HG03103 (cell line): ENCODE measurements around the gene HRAS.

Experiments used
- ATAC-seq: cut with Tn5 transposase; IDR thresholded peaks from one replicate; pipeline ENCODE4 v1.9.1; 2021; ENCODE audit warnings: low read depth; ENCODE audit not compliant: unreplicated experiment

HRAS gene

DNA sequence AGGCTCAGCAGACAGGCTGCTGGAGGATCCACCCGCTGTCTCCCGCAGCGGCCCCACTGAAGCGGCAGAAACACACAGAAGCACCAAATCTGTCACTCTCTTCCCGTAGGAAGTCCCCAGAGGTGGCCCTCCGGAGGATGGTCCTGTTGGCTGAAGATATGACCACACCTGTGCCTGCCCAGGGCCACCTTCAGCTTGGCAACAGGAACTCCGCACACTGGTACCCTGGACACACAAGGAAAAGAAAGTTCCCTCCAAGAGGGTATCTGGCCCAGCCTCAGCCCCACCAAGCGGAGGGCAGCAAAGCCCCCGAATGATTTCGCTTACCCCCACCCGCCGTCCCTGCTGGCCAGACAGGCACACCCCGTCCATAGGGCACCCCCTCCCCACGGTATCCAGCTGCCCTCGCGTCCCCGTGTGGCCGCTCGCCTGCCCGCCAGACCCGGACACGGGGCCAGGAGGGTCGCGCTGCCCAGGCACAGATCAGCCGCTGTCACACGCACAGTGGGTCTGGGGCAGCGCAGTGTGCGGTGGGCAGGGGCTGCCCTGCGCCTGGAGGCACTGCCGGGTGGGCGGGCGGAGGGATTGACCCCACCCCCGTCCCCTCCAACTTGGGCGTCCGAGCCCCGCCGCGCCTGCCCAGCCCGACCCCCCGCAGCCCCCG, 32.4 kb upstream of the HRAS start:
- peak; percentile 14 for ATAC-seq

DNA sequence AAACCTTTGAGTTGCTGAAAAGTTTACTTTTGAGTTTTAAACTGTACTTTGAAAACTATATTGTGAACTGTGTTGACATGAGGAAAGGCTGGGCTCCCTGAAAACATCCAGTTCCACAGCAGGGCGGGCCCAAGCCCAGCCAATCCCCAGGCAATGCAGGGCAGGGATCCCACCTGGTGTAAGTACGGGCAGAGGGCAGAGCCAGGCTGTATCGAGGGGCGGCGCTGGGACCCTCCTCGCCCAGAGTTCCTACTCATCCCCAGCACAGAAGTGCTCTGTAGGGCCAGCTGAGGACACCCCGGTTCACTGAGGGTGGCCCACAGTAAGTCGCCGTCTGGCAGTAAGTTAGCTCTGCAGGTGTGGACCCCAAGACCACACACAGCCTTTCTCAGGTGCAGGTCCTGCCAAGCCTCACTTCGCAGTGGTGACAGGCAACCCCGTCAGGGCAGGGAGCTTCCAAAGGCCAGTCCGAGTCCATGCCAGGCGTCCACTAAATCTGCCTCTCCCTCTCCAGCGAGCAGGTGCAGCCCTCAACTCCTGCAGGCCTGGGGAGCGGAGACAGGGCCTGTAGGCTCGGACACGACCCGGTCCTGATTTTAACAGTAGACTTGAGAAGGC, 31.7 kb upstream of the HRAS start:
- ATAC-seq = no peak

DNA sequence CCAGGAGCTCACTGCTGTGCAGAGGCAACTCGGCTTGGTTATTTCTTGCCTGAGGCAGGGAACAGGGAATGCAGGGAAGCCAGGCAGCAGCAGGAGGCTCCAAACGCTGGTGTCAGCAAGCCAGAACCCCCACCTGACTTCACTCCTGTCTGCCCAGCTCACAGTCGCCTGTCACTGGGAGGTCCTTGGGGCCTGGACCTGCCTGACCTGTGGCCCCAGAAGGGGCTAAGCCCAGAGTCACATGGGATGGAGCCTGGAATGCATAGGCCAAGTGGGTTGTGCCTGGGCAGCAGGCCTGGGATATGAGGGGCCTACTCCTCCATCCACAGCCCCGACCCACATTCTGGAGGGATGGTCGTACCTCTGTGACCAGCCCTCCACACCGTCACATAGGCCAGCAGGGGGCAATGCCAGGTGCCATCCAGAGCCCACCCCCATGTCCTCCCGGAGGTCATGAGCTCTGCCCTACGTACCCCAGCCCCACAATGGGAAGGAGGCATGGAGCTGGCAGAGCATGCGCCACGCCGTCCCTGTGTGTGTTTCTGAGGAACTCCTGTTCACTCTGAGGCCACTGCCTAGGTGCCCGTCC, 30.6 kb upstream of the HRAS start:
- no peak for ATAC-seq

DNA sequence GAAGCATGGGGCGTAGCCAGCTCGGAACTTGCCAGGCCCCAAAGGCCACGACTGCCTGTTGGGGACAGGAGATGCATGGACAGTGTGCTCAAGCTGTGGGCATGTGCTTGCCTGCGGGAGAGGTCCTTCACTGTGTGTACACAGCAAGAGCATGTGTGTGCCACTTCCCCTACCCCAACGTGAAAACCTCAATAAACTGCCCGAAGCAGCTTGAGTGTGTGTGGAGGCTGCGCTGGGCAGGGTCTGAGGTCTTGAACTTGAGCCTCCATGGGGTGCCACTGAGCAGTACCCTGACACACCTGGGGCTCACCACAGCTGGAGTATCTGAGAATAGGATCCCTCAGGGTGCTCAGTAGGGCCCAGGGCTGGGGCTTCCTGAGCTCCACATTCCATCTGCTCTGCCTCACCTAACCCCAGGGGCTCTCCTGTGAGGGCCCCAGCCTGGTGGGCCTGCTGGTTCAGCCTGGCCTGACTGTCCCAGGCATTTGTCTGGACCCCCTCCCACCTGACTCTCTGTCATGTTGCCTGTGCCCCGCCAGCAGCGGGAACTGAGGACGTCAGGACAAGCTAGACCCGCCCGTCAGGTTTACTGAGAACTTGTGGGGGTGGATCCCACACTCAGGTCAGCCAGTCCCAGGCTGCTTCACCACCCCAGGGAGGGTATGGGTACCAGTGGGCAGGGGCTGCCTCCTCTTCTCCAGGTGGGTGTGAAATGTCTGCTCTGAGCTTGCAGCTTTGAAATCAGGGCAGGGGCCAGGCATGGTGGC, 28.6 kb upstream of the HRAS start:
- ATAC-seq = no peak

DNA sequence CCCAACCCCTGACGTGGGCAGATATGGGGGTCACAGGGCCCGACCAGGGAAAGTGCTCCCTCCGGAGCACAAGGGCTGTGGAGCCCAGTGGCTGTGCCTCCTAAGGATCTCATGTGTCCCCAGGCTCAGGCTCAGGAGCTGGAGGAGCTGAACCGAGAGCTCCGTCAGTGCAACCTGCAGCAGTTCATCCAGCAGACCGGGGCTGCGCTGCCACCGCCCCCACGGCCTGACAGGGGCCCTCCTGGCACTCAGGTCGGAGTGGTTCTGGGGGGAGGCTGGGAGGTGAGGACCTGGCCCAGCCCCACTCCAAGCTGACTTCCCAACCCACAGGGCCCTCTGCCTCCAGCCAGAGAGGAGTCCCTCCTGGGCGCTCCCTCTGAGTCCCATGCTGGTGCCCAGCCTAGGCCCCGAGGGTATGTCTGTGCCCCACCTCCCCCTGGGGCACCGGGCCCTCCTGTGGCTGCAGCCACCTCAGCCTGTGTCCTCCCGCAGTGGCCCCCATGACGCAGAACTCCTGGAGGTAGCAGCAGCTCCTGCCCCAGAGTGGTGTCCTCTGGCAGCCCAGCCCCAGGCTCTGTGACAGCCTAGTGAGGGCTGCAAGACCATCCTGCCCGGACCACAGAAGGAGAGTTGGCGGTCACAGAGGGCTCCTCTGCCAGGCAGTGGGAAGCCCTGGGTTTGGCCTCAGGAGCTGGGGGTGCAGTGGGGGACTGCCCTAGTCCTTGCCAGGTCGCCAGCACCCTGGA, 27.9 kb upstream of the HRAS start:
- ATAC-seq = no peak

DNA sequence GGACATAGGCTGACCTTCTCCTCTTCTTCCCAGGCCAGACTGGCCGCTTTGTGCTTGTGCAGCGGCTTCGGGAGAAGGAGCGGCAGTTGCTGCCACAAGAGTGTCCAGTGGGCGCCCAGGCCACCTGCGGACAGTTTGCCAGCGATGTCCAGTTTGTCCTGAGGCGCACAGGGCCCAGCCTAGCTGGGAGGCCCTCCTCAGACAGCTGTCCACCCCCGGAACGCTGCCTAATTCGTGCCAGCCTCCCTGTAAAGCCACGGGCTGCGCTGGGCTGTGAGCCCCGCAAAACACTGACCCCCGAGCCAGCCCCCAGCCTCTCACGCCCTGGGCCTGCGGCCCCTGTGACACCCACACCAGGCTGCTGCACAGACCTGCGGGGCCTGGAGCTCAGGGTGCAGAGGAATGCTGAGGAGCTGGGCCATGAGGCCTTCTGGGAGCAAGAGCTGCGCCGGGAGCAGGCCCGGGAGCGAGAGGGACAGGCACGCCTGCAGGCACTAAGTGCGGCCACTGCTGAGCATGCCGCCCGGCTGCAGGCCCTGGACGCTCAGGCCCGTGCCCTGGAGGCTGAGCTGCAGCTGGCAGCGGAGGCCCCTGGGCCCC, 26.8 kb upstream of the HRAS start:
- no peak for ATAC-seq

DNA sequence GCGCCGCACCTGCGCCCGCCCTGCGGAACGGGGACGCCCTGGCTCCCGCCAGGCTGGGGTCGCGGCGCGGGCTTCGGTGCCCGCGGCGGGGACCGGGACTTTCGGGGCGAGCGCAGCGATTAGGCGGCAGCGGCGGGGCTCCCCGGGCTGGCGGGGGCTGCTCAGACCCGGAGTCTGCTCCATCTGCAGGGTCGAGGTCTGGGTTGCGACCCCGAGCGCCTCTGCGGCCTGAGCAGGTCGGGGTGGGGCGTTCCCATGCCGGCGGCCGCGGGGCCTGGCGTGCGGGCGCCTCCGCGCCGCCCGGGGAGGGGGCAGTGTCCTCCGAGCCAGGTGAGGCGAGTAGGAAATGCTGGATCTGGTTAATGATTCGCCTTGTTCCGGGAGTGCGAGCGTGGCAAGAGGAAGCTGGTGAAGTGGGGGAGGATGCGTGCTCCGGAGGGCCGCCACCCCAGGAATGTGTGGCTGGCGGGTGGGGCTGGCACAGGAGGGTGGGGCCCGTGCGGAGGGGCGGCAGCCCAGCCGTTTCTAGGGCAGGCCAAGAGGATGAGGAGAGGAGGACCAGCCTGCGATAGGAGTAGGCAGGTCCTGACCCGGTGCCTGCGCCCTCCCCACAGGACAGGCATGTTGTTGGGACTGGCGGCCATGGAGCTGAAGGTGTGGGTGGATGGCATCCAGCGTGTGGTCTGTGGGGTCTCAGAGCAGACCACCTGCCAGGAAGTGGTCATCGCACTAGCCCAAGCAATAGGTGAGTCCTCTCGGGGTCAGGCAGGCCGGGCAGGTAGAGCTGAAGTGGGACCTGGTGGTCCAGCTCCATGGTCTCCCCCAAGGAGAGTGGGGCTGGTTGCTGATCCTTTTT, 26.0 kb upstream of the HRAS start:
- ATAC-seq = peak; percentile 26

DNA sequence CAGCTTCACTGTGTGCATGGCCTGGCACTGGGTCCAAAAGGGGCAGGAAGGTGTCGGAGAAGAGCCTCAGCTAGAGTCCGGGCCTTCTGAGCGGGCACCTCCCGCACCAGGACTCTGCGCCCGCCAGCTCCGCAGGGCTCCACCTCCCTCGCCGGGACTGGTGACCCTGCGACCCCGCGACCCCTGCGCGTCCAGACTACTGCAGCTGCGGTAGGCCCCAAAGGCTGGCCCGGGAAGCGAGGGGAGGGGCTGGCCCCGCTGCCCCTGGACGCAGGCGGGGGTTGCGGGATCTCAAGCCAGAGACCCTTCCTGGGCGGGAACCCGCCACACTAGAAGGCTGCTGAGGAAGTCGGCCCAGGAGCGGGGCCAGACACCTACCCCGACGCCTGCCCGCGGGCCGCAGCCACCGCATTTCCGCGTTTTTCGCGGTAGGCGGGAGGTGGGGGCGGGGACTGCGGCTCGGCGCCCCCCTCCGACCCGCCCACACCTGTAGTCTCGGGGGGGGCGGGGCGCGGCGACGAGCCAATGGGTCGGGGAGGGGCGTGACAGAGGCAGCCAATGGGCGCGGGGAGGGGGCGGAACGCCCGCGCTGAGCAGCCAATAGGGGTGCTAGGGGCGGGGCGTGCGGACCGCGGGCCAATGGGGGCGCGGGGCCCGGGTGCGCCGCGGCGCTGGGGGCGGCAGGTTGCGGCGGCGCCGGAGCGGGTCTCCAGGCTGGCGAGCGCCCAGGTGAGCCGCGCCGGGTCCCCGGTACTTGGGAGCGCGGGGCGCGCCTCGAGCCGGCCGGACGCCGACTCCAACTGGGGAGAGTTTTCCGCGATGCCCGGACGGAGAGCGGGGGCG, 25.1 kb upstream of the HRAS start, which contains the start of the genes LMNTD2 and RASSF7:
Gene LMNTD2, minus strand, starts transcription at position 434 of the 843 bp plus-strand sequence. Its CDS starts 22 bp downstream, at position 412.
Gene RASSF7, plus strand, starts transcription at position 666 of the 843 bp plus-strand sequence. CDS start 799 bp downstream, outside the sequence.
- ATAC-seq = peak; percentile 84

DNA sequence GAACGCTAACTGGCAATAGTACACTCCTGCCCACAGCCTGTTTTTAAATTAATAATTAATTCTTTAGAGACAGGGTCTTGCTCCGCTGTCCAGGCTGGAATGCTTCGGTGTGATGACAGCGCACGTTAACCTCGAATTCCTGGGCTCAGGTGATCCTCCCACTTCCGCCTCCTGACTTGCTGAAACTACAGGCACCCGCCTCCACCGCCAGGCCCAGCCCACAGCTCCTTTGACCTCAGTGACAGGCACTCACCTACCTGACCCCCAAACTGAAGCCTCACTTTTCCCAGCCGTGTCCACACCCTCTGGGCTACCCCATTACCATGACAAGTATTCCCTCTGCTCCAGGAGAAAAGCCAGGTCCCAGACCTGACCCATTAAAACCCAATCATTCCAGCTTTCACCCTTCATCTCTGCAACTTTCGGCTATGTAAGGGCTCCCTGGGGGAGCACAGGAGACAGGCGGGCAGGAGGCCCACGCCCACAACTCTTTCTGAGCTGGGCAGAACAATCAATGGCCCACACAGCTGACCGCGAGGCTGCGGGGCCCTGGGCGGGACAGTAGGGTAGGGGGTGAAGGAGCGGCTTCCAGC, 24.4 kb upstream of the HRAS start:
- ATAC-seq = no peak

DNA sequence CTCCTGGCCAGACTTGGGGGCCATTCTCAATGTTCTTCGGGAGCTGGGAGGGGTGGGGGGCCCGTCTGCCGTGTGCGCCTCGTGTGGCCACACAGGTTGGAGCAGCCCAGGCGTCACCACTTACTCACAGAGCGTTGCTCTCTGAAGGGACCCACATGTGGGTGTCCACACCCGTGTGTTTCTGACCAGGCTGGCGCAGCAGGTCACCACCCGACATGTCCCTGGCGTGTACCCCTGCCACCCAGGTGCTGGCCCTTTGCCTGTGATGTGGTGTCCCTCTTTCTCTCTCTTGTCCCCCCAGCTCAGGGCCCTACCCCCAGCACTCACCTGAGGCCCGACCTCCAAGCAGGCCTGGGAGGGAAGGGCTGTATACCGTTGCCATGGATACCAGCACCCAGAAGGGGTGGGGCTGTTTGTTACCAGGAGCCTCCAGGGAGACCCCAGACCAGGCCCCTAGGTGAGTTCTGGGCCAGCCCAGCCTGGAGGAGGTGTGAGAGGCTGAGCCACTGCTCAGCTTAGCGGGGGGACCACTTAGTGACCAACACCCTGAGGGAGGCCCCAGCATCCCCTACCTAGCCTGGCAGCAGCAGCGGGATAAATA, 23.7 kb upstream of the HRAS start:
- no peak for ATAC-seq

DNA sequence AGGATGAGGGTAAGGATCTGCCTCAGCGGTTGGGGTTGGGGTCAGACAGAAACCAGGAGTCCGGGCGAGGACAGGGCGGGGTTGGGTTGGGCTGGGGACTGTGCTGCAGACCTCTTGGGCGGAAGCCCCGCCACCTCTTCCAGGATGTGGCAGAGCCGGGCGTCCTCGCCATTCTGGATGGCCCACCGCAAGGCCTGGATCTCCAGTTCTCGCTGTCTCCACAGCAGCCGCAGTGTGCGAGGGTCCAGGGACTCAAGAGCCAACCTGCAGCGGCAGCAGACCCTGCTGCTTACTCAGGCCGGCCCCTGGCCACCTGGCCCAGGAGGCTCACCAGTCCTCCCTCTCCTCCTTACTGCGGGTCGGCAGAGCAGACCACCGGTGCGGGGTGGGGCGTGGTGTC, 23.1 kb upstream of the HRAS start:
- ATAC-seq = no peak

DNA sequence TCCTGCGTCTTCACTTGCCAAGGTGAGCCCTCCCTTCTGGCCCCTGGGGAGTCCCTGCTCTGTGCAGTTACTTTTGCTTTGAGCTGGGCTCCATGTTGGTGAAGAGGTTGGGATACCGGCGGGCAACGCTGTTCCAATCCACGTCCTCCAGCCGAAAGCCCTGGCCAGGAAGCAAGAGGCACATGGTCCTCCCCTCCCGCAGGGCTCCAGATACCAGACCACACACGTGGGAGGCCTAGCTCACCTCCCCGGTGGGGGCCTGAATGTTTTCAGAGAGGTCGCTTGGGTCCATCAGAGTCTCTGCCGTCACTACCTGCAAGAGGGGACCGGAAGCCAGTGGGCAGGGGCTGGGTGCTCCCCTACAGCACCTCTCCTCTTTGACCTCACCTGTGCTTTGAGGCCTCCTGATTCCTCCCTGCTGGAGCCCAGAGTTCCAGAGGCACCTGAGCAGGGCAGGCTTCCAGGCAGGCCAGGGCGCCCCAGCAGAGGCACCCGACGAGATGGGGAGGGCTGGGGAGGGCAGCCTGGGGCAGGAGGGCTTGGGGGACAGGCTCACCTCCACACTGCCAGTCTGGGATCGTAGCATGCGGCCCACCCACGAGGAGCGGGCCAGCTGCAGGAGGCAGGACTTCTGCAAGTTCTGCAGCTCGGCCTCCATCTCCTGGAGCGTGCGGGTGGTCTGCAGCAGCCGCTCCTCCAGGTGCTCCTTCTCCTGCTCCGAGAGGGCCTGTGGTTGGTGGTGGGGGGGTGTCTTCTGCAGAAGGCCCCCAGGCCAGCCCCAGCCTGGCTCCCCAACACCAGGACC, 22.2 kb upstream of the HRAS start:
- no peak for ATAC-seq

DNA sequence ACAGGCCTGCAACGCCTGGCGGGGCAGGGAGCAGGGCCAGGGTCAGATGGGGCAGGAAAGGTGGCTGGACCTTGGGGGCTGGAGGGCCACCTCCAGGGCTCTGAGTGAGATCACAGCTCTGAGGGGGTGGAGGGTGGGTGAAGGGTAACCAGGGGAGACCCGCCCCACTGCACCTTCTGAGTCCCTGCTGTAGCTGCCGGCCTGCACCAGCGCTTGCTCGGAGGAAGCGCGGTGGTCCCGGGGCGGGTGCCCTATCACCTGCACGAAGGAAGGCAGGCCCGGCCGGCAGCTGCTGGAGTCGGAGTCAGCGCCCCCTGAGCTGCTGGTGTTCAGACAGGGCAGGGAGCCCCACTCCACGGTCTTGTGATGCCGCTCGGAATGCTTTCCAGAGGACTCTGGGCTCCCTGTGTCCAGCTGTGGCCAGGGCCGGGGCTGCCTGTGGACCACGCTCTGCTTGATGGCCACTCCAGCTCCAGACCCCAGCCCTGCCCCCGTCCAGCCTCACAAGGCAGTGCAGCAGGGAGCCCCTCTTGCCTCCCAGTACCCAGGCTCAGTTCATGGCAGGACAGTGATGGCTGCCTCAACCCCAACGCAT, 21.4 kb upstream of the HRAS start:
- ATAC-seq = no peak

DNA sequence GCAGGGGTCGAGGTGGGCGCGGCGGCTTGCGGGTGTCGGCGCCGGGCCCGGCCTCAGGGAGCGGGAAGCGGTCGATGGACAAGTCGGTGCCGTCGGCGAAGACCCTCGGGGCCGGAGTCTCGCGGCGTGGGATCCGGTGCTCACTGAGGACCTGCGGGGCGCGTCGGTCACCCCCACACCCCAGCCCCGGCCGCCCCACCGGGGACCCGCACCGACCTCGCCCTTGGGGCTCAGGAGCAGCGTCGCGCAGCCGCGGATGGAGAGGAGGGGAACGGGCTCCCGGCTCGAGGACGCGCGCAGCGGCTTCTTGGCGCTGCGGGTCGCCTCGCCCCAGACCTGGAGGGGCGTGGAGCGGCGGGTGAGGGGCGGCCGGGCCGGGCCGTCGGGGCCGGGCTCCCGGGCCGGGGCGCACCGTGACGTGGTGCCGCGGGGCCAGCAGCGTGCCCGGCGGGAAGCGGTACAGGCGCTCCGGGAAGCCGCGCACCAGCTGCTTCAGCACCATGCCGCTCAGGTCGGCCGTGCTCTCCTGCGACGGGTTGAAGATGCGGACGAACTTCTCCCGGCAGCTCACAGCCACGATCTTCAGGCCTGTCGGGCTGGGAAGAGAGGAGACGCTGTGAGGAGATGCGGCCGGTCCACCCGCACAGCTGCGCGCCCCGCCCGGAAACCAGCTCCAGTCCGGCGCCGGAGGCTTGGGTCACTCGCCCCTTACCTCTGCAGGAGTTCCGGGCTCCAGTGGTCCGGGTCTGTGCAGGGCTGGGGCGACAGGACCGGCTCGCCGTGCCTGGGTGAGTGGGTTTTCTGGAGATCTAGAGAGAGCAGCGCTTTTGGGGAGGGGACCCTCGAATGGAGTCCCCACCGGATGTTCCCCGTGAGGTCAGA, 20.6 kb upstream of the HRAS start:
- ATAC-seq = no peak

DNA sequence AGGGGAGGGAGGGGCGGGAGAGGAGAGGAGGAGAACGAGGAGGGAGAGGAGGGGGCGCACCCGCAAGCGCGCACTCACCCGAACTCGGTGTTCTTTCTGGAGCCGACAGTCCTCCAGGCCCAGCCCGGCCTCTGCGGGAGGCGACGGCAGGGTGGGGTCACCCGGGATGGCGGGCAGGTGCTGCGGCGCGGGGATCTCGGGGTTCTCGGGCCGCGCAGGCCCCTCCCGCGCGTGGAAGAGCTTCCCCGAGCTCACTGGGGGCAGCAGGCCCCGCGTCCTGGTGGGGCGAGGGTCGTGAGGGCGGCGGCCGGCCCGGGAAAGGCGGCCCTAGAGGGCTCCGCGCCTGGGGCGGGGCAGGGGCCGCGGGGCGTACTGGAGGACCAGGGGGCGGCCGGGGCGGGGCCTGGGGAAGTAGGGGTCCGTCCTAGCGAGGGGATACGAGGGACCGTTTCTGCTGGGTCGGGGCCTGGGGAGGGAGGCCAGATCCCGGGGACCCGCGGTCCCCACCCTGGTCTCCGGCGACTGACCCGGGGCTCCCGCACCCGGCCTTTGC, 19.9 kb upstream of the HRAS start:
- ATAC-seq = no peak
